Right lobe of liver (tissue), 6 donors: ENCODE data around the gene CCNA1. TPM values are rescaled to one million over a fixed set of nuclear protein-coding genes. Genes with fewer than 3 reads are reported as not detected.

Experiments used
- ATAC-seq, 4 donors: fragments of 200-7000 bp; cut with Tn5 transposase; one replicate each; pipeline ENCODE4 v1.9.1; 2020; ENCODE audit warnings: mild to moderate bottlenecking in 4 of 4, moderate library complexity in 4 of 4
- DNase-seq, 3 donors: peaks; one replicate each; pipeline ENCODE4 v3.0.0-alpha.2; 2020
- H3K27ac ChIP-seq, 3 donors: fragments of 200-600 bp; one replicate each; pipeline ENCODE4 v1.8.0; 2022
- H3K27me3 ChIP-seq, 2 donors: fragments of 200-600 bp; one replicate each; pipeline ENCODE4 v1.8.0; 2022
- H3K36me3 ChIP-seq, 4 donors: fragments of 200-600 bp; sonication (generic) in 1 of 4; one replicate each; pipeline versions ENCODE4 v1.5.1 to v1.8.0; 2017 to 2022; ENCODE audit warnings: control low read depth in 1 of 4
- H3K4me1 ChIP-seq, 4 donors: fragments of 200-600 bp; sonication (generic) in 1 of 4; one replicate each; pipeline versions ENCODE4 v1.5.1 to v1.8.0; 2017 to 2022; ENCODE audit warnings: control low read depth in 1 of 4
- H3K4me3 ChIP-seq, 3 donors: fragments of 200-600 bp; one replicate each; pipeline ENCODE4 v1.8.0; 2022
- H3K9me3 ChIP-seq, 4 donors: fragments of 200-600 bp; sonication (generic) in 1 of 4; one replicate each; pipeline versions ENCODE4 v1.5.1 to v1.8.0; 2017 to 2022; ENCODE audit warnings: control low read depth in 1 of 4
- CTCF ChIP-seq, 4 donors: fragments of 200-600 bp in 3 of 4; fragments of 450-650 bp in 1 of 4; IDR thresholded peaks; one replicate each; pipeline versions ENCODE4 v1.5.1 to v1.8.0; 2016 to 2022; ENCODE audit warnings: antibody characterized with exemption in 4 of 4, mild to moderate bottlenecking in 2 of 4
- POLR2A ChIP-seq: fragments of 450-650 bp; IDR thresholded peaks from one replicate; pipeline ENCODE4 v1.6.1; 2017; ENCODE audit warnings: antibody characterized with exemption, mild to moderate bottlenecking
- WGBS: methylation state at CpG from one replicate; pipeline ENCODE4 v1.1.6; 2018; ENCODE audit warnings: low coverage, low lambda C conversion rate; ENCODE audit not compliant: insufficient coverage; ENCODE audit errors: missing lambda C conversion rate; 5-methylcytosine and 5-hydroxymethylcytosine counted together
- intact Hi-C, 2 donors: fragments of 100-400 bp; cut with DNase I; formaldehyde crosslinking; loops; one replicate each; pipeline versions ENCODE4 v1.11.2 to v1.14.1; 2022
- total RNA-seq, 6 experiments: library from RNA; depleted of rRNA in 2 of 6; stranded (reverse); fragments of >200 nt in 2 of 6; fragmentation: NEBNext Ultra II Directional in 3 of 6; extraction: Animal tissue kit (Norgen Biotek cat#: 25700) in 3 of 6; gene quantifications; one replicate each; pipeline versions ENCODE4 v1.1.0 to v1.2.4, GENCODE V29; 2016 to 2023
- donor health status: DM: no; HTN: yes; CAD: no.
- donor health status: DM: no; HTN: no; CAD: no.
- donor health status: DM: no; HTN: no; CAD: no.
- donor health status: DM: no; HTN: yes; CAD: no.
- donor health status: DM: no; HTN: yes; CAD: no.

Gene CCNA1
- total RNA-seq, 6 experiments from 2014 or later, result 0.15 TPM; not detected in 5

GRCh38 chr13:36420437-36420891 is 11.8 kb upstream of the CCNA1 start:
- ATAC-seq (peak; percentile 90 to 95 (median 92)), DNase-seq (peak; percentile 51 to 74 (median 60))
- no peaks in the 10 kb centered on the region for H3K4me1 ChIP-seq
- no peaks in the 10 kb centered on the region for H3K36me3 ChIP-seq
- intact Hi-C loops, result no loop called here
- no peaks in the 10 kb centered on the region for H3K9me3 ChIP-seq
- H3K27me3 ChIP-seq, result no peaks in the 10 kb centered on the region
- TF ChIP-seq CTCF (IDR thresholded peaks at IDR 0.05) (peak; percentile 55 to 92 (median 88)), POLR2A (no peak)
- no peak overlapping the region for H3K27ac ChIP-seq
- no peak overlapping the region for H3K4me3 ChIP-seq
- WGBS, result 30% methylated on average over 6 of the region's 6 CpGs

GRCh38 chr13:36421447-36421846 is 10.8 kb upstream of the CCNA1 start:
- Histone ChIP-seq H3K27ac (no peak overlapping the region), H3K36me3 (no peaks in the 10 kb centered on the region), H3K4me1 (no peaks in the 10 kb centered on the region), H3K4me3 (no peak overlapping the region), H3K27me3 (no peaks in the 10 kb centered on the region), H3K9me3 (no peaks in the 10 kb centered on the region)
- ATAC-seq (no peak), DNase-seq (no peak)
- TF ChIP-seq CTCF (IDR thresholded peaks at IDR 0.05), result no peak
- TF ChIP-seq POLR2A, result no peak
- intact Hi-C loops, result no loop called here

- DNase-seq (no peak), ATAC-seq (no peak)
- Histone ChIP-seq H3K4me3 (no peak overlapping the region), H3K36me3 (no peaks in the 10 kb centered on the region), H3K4me1 (peaks cover 0 to 10% (median 0%) of the 10 kb centered on the region in 4 donors), H3K27me3 (peaks cover 7 to 11% of the 10 kb centered on the region in 2 donors), H3K27ac (no peak overlapping the region), H3K9me3 (no peaks in the 10 kb centered on the region)
- intact Hi-C loops, result no loop called here
- TF ChIP-seq CTCF (IDR thresholded peaks at IDR 0.05) (no peak), POLR2A (no peak)
- 39% methylated on average over 2 of the region's 2 CpGs for WGBS
These were observed 4.2 kb upstream of the CCNA1 start for GRCh38 chr13:36428086-36428485.

- H3K4me3 ChIP-seq, result no peak overlapping the region
- TF ChIP-seq POLR2A (no peak), CTCF (IDR thresholded peaks at IDR 0.05) (no peak)
- no peaks in the 10 kb centered on the region for H3K36me3 ChIP-seq
- peaks cover 0 to 10% (median 0%) of the 10 kb centered on the region in 4 donors for H3K4me1 ChIP-seq
- DNase-seq, result no peak
- peak in 1 of 4 donors; percentile 25 for ATAC-seq
- H3K27me3 ChIP-seq, result peaks cover 7 to 11% of the 10 kb centered on the region in 2 donors
- intact Hi-C loops, result no loop called here
- no peaks in the 10 kb centered on the region for H3K9me3 ChIP-seq
- no peak overlapping the region for H3K27ac ChIP-seq
- WGBS, result 10% methylated on average over 23 of the region's 34 CpGs
These were observed 1.8 kb upstream of the CCNA1 start for GRCh38 chr13:36430247-36431203.
